ENCODE data around the gene UQCRFS1.

DNA sequence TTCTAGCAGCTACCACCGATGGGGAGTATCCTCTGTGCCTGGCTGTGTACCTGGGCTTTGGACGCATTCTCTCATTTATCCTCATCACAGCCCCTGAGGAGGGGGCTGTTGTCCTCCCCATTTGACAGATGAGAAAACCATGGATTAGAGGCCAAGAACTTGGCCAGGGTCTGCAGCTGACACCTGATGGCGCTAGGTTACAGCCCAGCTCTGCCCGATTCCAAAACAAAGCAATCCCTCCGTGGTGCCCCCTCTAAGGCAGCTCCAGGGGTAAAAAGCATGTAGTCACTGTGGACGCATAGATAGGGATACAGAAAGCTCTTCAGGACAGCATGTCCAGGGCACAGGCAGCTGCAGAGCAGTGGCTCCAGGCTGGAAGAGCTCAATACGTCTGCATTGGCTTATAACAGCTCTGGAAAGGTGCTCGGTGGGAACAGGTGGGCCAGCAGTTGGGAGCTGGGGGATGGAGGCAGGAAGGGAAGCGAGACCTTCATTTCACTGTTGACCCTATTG lies 35.4 kb upstream of the UQCRFS1 start:
- TF ChIP-seq, protein P1, sequence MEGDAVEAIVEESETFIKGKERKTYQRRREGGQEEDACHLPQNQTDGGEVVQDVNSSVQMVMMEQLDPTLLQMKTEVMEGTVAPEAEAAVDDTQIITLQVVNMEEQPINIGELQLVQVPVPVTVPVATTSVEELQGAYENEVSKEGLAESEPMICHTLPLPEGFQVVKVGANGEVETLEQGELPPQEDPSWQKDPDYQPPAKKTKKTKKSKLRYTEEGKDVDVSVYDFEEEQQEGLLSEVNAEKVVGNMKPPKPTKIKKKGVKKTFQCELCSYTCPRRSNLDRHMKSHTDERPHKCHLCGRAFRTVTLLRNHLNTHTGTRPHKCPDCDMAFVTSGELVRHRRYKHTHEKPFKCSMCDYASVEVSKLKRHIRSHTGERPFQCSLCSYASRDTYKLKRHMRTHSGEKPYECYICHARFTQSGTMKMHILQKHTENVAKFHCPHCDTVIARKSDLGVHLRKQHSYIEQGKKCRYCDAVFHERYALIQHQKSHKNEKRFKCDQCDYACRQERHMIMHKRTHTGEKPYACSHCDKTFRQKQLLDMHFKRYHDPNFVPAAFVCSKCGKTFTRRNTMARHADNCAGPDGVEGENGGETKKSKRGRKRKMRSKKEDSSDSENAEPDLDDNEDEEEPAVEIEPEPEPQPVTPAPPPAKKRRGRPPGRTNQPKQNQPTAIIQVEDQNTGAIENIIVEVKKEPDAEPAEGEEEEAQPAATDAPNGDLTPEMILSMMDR (IDR thresholded peaks at IDR 0.05 in 8 of 11, conservative IDR thresholded peaks at IDR 0.05 in 3 of 11), result no peak
- TF ChIP-seq POLR2A (IDR thresholded peaks at IDR 0.05) (no peak), POLR2AphosphoS5 (IDR thresholded peaks at IDR 0.05) (no peak)
